Mammary epithelial cell (primary cell): Measurements from ENCODE around the gene FBXL16.

ENCODE experiments used
- EZH2 ChIP-seq: IDR thresholded peaks from 2 replicates; pipeline ENCODE4 v1.6.1; 2012; ENCODE audit warnings: low read length, inconsistent platforms, borderline replicate concordance
- TF ChIP-seq, protein P1 (sequence below), 2 donors: IDR thresholded peaks in 1 of 2; conservative IDR thresholded peaks in 1 of 2; 2 replicates each; pipeline ENCODE4 v1.5.1; 2011 to 2012; ENCODE audit warnings: inconsistent platforms in 2 of 2, low read length in 2 of 2, mild to moderate bottlenecking in 2 of 2, control low read depth in 1 of 2, low read depth in 1 of 2; ENCODE audit not compliant: insufficient read depth in 1 of 2; ENCODE audit errors: extremely low read depth in 1 of 2

- TF ChIP-seq, protein P1, sequence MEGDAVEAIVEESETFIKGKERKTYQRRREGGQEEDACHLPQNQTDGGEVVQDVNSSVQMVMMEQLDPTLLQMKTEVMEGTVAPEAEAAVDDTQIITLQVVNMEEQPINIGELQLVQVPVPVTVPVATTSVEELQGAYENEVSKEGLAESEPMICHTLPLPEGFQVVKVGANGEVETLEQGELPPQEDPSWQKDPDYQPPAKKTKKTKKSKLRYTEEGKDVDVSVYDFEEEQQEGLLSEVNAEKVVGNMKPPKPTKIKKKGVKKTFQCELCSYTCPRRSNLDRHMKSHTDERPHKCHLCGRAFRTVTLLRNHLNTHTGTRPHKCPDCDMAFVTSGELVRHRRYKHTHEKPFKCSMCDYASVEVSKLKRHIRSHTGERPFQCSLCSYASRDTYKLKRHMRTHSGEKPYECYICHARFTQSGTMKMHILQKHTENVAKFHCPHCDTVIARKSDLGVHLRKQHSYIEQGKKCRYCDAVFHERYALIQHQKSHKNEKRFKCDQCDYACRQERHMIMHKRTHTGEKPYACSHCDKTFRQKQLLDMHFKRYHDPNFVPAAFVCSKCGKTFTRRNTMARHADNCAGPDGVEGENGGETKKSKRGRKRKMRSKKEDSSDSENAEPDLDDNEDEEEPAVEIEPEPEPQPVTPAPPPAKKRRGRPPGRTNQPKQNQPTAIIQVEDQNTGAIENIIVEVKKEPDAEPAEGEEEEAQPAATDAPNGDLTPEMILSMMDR (conservative IDR thresholded peaks at IDR 0.05 in 1 of 2, IDR thresholded peaks at IDR 0.05 in 1 of 2; ENCODE audit: extremely low read depth in 1 of 2, insufficient read depth in 1 of 2, low read depth in 1 of 2, low read length in 2 of 2), result no peak
- TF ChIP-seq EZH2, result no peak
Measured at GRCh38 chr16:651844-652243, 53.8 kb downstream of the FBXL16 start.
